MM.1S (cell line): ENCODE measurements around the gene MAD1L1.

Source experiments
- DNase-seq: peaks from one replicate; pipeline ENCODE4 v3.0.0-alpha.2; 2015
- H2AFZ ChIP-seq: fragments of 300-600 bp; sonication (generic); 2 replicates; pipeline ENCODE4 v1.6.0; 2016; ENCODE audit warnings: antibody characterized with exemption, low read length
- H3F3A ChIP-seq: fragments of 300-600 bp; sonication (generic); 2 replicates; pipeline ENCODE4 v1.6.1; 2016; ENCODE audit warnings: mild to moderate bottlenecking, antibody characterized with exemption, low read length, moderate library complexity, mixed read lengths; ENCODE audit not compliant: insufficient read depth
- H3K27ac ChIP-seq: fragments of 300-600 bp; sonication (generic); 2 replicates; pipeline ENCODE4 v1.5.1; 2016; ENCODE audit warnings: mild to moderate bottlenecking, low read length
- H3K27me3 ChIP-seq: fragments of 300-600 bp; sonication (generic); replicated peaks from 2 replicates; pipeline ENCODE4 v1.6.0; 2016; ENCODE audit warnings: low read length; ENCODE audit not compliant: insufficient read depth
- H3K36me3 ChIP-seq: fragments of 300-600 bp; sonication (generic); replicated peaks from 2 replicates; pipeline ENCODE4 v1.6.1; 2016; ENCODE audit warnings: mild to moderate bottlenecking, low read length, mixed read lengths; ENCODE audit not compliant: insufficient read depth
- H3K4me1 ChIP-seq: fragments of 300-600 bp; sonication (generic); 2 replicates; pipeline ENCODE4 v1.6.1; 2016; ENCODE audit warnings: low read length, mixed read lengths
- H3K4me2 ChIP-seq: fragments of 300-600 bp; sonication (generic); 2 replicates; pipeline ENCODE4 v1.6.0; 2016; ENCODE audit warnings: low read depth, low read length
- H3K4me3 ChIP-seq: fragments of 300-600 bp; sonication (generic); 2 replicates; pipeline ENCODE4 v1.5.1; 2016; ENCODE audit warnings: low read length, mixed read lengths
- H3K79me2 ChIP-seq: fragments of 300-600 bp; sonication (generic); 2 replicates; pipeline ENCODE4 v1.6.1; 2016; ENCODE audit warnings: mixed run types, low read length, mixed read lengths
- H3K9ac ChIP-seq: fragments of 300-600 bp; sonication (generic); 2 replicates; pipeline ENCODE4 v1.6.1; 2016; ENCODE audit warnings: low read length, mixed read lengths
- H3K9me2 ChIP-seq: fragments of 300-600 bp; sonication (generic); replicated peaks from 2 replicates; pipeline ENCODE4 v1.6.1; 2016; ENCODE audit warnings: mild to moderate bottlenecking, low read length, mixed read lengths; ENCODE audit not compliant: insufficient read depth
- H3K9me3 ChIP-seq: fragments of 300-600 bp; sonication (generic); replicated peaks from 2 replicates; pipeline ENCODE4 v1.6.1; 2016; ENCODE audit warnings: mild to moderate bottlenecking, low read length, mixed read lengths; ENCODE audit not compliant: insufficient read depth
- H4K20me1 ChIP-seq: fragments of 300-600 bp; sonication (generic); 2 replicates; pipeline ENCODE4 v1.6.1; 2016; ENCODE audit warnings: mild to moderate bottlenecking, low read length, moderate library complexity, mixed read lengths; ENCODE audit not compliant: insufficient read depth
- CTCF ChIP-seq: fragments of 300-600 bp; sonication (generic); IDR thresholded peaks from 2 replicates; pipeline ENCODE4 v1.5.1; 2016; ENCODE audit warnings: antibody characterized with exemption, low read length, mixed read lengths
- EZH2 ChIP-seq: fragments of 300-600 bp; sonication (generic); optimal IDR thresholded peaks from 2 replicates; pipeline ENCODE3; 2017; ENCODE audit warnings: low read depth, mild to moderate bottlenecking, antibody characterized with exemption, low read length, mixed read lengths
- EZH2phosphoT487 ChIP-seq: fragments of 300-600 bp; sonication (generic); IDR thresholded peaks from 2 replicates; pipeline ENCODE4 v1.6.1; 2018; ENCODE audit warnings: antibody characterized with exemption, low read length

Gene MAD1L1

GRCh38 chr7:2198760-2199159 lies 34.0 kb downstream of the MAD1L1 start:
- Histone ChIP-seq H3K27ac (no peak overlapping the region), H3K4me3 (no peak overlapping the region), H3K36me3 (peaks cover 5% of the 10 kb centered on the region; the same call in 1 of the 2 replicates), H3K9me3 (no peaks in the 10 kb centered on the region), H3F3A (no peaks in the 10 kb centered on the region), H3K4me2 (no peak overlapping the region), H3K27me3 (no peaks in the 10 kb centered on the region), H3K9ac (no peak overlapping the region), H3K79me2 (no peaks in the 10 kb centered on the region), H3K9me2 (no peaks in the 10 kb centered on the region), H4K20me1 (no peaks in the 10 kb centered on the region), H3K4me1 (no peaks in the 10 kb centered on the region), H2AFZ (no peak overlapping the region)
- DNase-seq: no peak
- TF ChIP-seq CTCF: no peak
- no peak for TF ChIP-seq EZH2phosphoT487
- no peak for TF ChIP-seq EZH2

- Histone ChIP-seq H3K9me2 (no peaks in the 10 kb centered on the region), H3K4me2 (no peak overlapping the region), H3K9me3 (no peaks in the 10 kb centered on the region), H4K20me1 (no peaks in the 10 kb centered on the region), H2AFZ (no peak overlapping the region), H3K4me3 (no peak overlapping the region), H3K4me1 (no peaks in the 10 kb centered on the region), H3K27ac (no peak overlapping the region), H3F3A (no peaks in the 10 kb centered on the region), H3K79me2 (no peaks in the 10 kb centered on the region), H3K27me3 (no peaks in the 10 kb centered on the region), H3K36me3 (peaks cover 5% of the 10 kb centered on the region; the same call in 1 of the 2 replicates), H3K9ac (no peak overlapping the region)
- no peak for DNase-seq
- TF ChIP-seq EZH2phosphoT487 (no peak), EZH2 (no peak), CTCF (no peak)
These were observed 34.5 kb downstream of the MAD1L1 start for GRCh38 chr7:2198206-2198605.

GRCh38 chr7:2197436-2198155 lies 35.1 kb downstream of the MAD1L1 start:
- TF ChIP-seq EZH2phosphoT487: no peak
- TF ChIP-seq CTCF: no peak
- DNase-seq: no peak
- no peak overlapping the region for H3K9ac ChIP-seq
- H3K4me3 ChIP-seq: no peak overlapping the region
- no peaks in the 10 kb centered on the region for H3F3A ChIP-seq
- H3K36me3 ChIP-seq: peaks cover 5% of the 10 kb centered on the region; the same call in 1 of the 2 replicates
- H2AFZ ChIP-seq: no peak overlapping the region
- H3K79me2 ChIP-seq: no peaks in the 10 kb centered on the region
- no peaks in the 10 kb centered on the region for H3K27me3 ChIP-seq
- H4K20me1 ChIP-seq: no peaks in the 10 kb centered on the region
- no peaks in the 10 kb centered on the region for H3K9me2 ChIP-seq
- no peaks in the 10 kb centered on the region for H3K4me1 ChIP-seq
- no peaks in the 10 kb centered on the region for H3K9me3 ChIP-seq
- no peak overlapping the region for H3K27ac ChIP-seq
- no peak overlapping the region for H3K4me2 ChIP-seq
